Stimulated activated naive CD4-positive, alpha-beta T cell treated with Interleukin-2 at 50 U/mL for 16 hours (primary cell): ENCODE data around the gene FEM1A.
"Not testable (repeated sequence)": the region's sequence is repeated elsewhere in the genome, so short reads cannot be mapped to it uniquely, and the experiment has no call there.

ENCODE experiments used
- DNase-seq: peaks from one replicate; lab custom pipeline; 2025; lab: John Stamatoyannopoulos, UW

FEM1A gene

DNA sequence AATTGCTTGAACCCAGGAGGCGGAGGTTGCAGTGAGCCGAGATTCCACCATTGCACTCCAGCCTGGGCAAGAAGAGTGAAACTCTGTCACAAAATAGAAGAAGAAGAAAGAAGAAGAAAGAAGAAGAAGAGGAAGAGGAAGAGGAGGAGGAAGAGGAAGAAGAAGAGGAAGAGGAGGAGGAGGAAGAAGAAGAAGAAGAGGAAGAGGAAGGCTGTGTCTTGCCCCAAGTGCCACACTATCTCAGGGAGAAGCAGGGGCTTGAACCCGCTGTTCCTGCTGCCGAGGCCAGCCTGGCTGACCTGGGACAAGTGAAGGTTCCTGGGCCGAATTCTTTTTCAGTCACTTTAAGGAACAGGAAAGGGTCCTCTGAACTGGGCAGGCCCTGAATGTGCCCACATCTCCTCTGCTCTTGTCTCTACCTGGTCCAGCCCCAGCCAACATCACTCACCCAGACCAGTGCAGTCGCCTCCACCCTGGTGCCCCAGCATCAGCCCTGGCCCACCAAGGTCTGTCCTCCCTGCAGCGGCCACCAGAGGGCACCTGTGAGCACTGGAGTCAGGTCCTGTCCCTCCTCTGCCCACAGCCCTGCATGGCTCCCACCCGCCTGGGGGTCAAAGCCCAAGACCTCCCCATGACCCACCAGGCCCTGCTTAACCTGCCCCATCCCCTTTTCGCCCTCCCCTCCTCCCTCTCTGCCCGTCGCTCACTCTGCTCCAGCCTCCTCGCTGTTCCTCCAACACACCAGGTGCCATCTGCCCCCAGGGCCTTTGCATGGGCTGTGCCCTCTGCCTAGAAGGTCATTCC lies 20.0 kb downstream of the FEM1A start:
- DNase-seq, result peak; percentile 83

DNA sequence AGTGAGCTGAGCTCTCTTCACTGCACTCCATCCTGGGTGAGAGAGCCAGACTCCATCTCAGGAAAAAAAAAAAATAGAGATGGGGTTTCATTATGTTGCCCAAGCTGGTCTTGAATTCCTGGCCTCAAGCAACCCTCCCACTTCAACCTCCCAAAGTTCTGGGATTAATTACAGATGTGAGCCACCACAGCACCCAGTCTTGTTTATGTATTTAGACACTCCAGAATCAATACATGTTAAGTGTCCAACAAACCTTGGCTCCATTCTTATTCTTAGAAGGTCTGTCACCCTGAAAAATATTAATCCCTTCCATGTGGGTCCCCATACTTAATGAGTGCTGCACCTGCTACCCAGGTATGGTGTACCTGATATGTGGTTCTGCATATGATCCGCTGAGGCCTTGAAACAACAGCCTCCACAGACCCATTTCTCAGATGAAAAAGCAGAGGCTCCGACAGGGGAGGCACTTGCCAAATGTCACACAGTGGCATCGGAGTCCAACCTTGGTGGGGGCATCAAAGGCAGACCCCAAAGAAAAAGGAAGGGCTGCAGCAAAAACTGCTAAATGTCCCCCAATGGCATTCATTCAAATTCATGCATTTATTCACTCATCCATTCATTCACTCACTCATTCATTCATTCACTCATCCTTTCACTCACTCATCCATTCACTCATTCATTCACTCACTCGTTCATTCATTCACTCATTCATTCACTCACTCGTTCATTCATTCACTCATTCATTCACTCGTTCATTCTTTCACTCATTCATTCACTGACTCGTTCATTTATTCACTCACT lies 23.3 kb downstream of the FEM1A start:
- no peak for DNase-seq

DNA sequence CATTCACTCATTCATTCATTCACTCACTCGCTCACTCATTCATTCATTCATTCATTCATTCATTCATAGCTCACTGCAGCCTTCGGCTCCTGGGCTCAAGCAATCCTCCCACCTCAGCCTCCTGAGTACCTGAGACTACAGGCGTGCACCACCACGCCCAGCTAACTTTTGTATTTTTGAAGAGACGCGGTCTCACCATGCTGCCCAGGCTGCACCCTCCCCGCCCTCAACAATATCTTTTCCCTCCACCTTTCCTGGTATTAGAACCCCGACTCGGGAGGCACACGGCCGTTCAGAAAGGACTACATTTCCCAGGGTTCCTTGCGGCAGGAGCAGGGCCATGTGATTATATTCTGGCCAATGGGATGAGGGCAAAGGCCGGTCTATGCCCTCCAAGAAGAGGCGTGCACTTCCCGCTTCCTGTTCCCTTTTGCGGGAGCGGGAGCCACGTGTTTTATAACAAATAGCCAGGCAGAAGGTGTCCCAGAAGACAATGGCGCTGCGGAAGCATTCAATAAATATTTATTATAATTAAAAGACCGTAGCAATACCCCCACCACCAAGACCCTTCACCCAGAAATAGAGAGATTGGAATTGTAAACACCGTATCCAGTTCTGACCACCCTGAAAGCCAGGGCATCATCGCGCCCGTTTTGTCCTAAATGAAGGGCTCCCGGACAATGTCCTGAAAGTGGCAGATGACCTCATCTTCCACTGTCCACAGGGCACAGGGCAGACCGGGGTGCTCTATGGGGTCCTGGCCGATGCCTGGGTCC lies 24.1 kb downstream of the FEM1A start:
- DNase-seq, result peak; percentile 66

DNA sequence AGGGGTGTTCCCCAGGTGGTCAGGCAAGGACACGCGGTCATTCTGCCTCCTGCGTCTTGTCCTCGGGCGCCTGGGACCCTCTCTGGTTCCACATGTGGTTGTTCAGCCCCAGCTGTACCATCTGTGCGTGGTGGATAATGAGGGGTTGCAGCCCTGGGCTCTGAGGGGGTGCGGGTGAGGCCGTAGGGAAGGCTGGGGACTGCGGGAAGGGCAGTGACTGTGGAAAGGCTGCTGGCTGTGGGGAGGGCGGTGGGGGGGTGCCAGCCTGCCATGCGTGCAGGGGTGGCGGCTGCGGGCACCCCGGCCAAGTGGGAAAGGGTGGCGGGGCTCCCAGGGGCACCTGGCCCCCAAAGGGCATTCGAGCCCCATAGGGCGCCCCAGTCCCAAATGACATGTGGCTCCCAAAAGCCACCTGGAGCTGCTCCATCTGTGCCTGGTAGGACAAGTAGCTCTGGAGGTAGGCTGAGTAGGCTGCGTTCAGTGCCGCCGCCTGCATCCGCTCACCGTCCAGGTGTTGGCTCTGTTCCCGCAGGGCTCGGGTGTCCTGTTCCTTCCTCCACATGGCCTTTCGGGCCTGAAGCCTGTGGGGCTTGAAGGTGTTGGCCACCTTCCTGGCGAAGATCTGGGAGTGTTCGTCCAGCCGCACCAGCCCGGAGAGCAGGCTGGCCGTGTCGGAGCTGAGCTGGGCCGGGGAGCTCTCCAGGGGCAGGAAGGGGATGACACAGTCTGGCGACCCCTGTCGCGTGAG lies 24.8 kb downstream of the FEM1A start:
- no peak for DNase-seq

DNA sequence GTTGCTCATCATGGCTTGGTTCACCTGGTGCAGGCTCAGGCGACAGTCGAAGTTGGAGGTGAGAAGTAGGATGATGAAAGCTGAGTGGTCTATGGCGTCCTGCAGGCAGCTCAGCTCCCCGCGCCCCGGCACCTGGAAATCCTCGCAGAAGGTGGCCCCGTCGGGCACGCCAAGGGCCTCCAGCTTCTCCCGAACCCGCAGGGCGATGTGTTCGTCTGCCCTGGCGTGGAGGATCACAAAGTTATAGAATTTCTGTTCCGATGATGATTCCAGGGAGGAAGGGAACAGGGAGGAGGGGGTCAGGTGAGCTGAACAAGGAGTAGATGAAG lies 25.4 kb downstream of the FEM1A start:
- no peak for DNase-seq

DNA sequence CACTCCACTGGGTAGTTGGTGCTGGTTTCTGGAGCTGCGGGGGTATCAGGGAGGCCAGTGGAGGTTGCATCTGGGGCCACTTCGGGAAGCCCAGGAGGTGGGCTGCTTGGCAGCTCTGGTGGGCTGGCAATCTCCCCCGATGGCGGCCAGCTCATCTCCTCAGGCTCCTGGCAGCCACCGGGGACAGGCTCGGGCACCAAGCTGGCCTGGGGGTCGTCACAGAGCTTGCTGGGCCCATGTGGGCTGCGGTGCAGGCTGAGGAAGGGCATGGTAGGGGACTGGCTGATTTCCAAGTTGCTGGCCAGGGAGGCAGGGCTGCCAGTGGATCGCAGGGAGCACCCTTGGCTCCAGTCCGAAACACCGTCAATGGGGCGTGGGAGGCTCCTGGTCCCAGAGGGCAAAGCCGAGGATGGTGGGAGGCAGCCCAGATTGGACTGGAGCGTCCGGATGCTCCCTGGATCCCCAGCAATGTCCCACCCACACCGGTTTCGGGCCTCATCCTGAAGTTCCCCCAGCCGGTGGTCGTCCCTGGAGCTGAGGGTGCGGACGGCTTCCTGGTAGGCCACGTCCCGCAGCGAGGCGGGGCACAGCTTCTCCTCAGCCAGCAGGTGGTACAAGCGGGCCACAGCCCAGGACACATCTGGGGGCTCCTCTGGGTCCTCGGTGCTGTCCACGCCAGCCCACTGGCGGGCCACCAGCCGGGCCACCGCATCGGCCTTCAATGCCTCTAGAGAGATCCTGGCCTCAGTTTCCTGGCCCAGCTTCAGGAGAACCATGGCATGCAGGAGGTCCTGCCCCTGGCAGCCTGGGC lies 26.1 kb downstream of the FEM1A start:
- DNase-seq, result no peak

DNA sequence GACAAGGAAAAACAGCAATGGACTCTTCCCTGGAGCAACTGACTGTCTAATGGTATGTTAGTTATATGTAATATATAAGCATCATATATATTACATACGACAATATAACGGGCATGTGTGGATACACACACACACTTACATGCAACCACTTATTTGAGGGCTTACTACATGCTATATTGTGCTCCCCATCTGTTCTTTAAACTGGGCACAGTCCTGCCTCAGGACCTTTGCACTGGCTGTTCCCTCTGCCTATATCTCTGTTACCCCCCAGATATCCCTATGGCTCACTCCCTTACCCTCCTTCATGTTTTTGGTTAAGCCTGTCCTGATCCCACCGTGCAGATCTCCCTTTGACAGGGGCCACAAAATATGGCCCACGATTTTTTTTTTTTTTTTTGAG lies 29.7 kb downstream of the FEM1A start:
- DNase-seq, result no peak

DNA sequence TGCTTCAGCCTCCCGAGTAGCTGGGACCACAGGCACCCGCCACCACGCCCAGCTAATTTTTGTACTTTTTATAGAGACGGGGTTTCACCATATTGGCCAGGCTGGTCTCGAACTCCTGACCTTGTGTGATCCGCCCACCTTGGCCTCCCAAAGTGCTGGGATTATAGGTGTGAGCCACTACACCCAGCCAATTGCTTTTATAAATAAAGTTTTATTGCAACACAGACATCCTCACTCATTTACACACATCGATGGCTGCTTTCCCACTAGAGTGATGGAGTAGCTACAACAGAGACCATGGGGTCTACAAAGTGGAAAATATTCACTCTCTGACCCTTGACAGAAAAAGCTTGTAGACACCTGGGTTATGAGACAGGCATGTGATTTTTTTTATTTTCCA lies 30.8 kb downstream of the FEM1A start:
- not testable (repeated sequence) for DNase-seq

DNA sequence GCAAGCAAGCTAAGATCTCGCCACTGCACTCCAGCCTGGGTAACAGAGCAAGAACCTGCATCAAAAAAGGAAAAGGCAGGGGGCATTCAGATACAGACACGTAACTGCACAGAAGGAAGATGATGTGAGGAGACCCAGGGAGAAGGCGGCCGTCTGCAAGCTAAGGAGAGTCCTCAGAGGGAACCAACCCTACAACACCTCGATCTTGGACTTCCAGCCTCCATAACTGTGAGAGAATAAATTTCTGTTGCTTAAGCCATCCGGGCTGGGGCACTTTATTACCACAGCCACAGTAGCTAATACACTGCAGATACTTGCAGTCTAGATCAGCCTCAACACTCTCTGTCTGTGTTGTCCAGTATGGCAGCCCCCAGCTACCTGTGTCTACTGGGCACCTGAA lies 32.0 kb downstream of the FEM1A start:
- DNase-seq, result no peak

DNA sequence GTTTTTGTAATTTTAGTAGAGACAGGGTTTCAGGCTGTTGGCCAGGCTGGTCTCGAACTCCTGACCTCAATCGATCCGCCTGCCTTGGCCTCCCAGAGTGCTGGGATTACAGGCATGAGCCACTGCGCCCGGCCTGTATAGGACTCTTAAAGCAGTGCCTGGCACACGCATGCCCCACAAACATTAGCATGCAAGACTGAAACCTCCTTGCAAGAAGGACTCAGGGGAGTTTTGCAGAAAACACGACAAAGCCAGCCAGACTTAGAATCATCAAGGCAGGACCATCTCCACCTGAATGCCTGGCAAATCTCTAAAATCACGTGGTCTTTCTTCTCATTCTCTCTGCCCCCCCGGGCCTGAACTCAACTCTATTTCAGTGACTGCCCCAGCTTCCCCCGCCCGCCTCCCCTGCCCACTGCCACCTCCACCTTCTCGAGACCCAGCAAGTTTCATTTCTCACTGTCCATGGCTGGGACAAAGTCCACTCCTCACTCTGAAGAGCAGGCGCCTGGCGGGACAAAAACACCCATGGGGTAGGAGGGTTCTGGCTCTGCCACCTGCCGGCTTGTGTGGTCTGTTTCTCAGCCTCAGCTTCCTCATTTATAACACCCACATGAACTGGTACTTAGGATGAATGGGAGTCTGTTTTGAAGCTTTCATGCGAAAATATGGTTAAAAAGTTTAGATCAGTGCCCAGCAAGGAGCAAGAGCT lies 37.6 kb downstream of the FEM1A start:
- DNase-seq, result no peak

DNA sequence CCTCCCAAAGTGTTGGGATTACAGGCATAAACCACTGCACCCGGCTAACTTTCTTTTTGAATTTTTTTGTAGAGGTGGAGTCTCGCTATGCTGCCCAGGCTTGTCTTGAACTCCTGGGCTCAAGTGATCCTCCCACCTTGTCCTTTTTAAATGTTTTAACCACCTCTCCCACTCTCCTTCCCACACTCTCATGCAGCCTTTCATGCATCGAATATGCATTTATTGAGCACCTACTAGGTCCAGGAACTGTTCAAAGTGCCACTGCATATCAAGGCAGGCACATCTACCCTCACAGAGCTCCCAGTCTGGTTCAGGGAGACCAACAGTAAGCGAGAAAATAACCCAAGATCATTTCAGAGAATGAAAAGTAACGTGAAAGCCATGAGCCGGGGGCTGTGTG lies 38.8 kb downstream of the FEM1A start:
- no peak for DNase-seq

DNA sequence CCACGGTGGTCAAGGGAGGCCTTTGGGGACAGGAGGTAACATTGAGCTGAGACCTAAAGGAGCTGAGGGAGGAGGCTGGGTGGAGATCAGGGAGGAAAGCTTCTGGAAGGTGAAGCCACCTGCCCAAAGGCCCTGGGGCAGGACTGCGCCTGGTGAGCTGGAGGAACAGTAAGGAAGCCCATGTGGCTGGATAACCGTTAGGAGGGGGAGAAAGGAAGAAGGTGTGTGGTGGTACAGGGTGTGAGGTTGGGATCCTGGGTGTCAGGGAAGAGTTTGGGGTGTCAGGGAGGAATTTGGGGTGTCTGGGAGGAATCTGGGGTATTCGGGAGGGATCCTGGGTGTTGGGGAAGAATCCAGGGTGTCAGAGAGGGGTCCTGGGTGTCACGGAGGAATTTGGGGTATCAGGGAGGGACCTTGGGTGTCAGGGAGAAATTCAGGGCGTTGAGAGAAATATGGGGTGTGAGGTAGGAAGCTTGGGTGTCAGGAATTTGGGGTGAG lies 39.3 kb downstream of the FEM1A start:
- no peak for DNase-seq

DNA sequence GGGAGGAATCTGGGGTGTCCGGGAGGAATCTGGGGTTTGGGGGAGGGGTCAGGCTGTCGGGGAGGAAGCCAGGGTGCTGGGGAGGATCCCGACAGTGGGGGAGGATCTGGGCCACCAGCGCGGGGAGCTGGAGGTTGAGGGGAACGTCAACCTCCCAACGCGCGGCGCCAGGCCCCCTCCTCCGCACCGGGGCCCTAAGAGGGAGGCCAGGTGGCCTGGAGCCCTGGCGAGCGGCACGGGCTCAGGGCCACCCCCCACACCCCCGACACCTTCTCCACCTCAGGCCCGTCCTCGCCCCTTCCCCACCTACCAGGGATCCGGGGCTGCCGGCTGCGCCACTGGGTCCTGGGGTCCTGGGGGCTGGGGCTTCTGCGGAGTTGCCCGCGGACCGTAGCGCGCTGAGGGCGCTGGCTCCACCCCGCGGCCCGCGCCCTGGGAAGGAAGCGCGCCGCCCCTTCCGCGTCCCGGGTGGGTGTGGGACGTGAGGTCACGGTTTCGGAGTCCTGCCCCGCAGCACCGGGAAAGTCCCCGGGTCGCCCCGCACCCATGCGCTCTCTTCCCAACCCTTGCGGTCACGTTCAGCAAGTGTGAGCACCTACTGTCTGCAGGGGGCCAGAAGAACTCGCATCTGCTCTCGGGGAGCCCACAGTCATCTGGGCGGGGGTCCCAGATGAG lies 39.9 kb downstream of the FEM1A start, which contains the start of gene TICAM1:
TSS of gene TICAM1 (minus strand) at position 409 of the 675 bp plus-strand sequence. CDS start 13,335 bp downstream, outside the sequence.
- peak; percentile 81 for DNase-seq

DNA sequence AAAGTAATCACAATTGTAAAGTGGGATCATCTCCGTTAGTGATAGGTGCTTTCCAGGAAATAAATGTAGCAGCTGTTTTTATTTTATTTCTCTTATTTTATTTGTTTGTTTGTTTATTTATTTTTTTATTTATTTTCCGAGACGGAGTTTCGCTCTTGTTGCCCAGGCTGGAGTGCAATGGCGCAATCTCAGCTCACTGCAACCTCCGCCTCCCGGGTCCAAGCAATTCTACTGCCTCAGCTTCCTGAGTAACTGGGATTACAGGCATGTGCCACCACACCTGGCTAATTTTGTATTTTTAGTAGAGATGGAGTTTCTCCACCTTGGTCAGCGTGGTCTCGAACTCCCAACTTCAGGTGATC lies 40.4 kb downstream of the FEM1A start:
- not testable (repeated sequence) for DNase-seq

DNA sequence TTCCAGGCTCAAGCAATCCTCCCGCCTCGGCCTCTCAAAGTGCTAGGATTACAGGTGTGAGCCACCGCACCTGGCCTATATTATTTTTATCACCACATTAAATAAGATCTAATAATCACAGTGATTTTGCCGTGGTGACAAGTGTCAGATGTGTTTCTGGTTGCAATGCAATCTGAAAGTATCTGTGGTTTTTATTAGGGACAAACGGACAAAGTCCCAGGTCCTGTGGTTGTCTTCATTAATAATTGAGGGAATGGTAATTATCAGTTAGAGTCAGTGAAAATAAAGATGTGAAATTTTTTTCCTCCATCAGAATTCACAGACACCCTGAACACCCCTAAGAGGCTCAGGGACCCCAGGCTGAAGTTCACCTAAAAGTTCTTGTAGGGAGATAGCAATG lies 41.2 kb downstream of the FEM1A start:
- DNase-seq, result no peak

DNA sequence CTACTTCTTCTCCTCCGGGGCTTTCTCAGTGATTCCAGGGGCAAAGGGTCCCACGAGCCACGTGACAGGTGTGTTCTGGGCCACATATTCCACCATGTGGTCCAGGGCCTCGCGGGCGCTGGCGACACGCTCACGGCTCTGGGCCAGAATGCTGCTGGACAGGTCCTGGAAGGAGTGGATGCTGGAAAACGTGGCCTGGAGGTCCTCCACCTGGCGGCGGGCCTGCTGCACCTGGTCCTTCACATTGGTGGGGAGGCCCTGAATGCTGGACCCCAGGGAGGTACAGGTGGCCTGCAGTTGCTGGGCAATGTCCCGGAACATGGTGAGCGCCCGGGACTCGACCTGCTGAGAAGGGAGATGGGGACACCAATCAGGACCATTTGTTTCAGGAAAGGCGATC lies 47.7 kb downstream of the FEM1A start:
- DNase-seq, result no peak

DNA sequence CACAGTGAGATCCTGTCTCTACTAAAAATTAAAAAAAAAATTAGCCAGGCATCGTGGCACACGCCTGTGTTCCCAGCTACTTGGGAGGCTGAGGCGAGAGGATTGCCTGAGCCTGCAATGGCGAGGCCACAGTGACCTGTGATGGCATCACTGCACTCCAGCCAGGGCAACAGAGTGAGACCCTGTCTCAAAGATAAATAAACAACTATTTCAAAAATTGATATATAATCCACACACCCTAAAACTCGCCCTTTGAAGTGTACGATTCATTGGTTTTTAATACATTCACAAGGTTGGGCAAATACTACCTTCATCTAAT lies 52.1 kb downstream of the FEM1A start:
- DNase-seq, result no peak

DNA sequence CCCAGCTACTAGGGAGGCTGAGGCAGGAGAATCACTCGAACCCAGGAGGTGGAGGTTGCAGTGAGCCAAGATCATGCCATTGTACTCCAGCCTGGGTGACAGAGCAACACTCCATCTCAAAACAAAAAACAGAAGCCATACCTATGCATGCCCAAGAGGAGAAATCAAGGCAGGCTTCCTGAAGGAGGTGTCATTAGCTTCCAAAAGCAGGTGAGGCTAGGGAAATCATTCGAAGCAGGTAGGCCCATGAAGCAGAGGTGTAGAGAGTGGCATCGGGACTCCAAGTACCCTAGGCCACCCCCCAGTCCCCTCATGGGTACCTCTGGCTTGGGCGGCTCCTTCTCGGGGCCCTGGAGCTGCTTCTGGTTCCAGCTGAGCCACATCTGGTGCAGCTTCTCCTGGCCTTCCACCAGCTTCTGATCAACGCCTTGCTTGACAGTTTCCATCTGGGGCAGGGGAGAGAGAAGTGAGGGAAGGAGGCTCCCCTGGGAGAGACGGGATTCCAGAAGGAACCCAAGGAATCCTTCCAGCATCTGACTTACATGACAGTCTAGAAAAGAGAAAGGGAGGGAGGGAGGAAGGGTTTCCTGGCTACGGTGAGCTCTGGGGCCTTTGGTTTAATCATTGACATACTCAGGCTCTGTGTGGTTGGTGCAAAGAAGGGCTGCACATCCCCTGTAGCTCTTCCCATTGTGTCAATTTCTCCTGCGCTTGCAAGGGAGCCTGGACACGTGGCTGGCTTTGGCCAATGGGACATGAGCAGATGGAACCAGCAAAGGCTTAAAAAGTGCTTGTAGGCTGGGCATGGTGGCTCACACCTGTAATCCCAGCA lies 53.0 kb downstream of the FEM1A start:
- no peak for DNase-seq

DNA sequence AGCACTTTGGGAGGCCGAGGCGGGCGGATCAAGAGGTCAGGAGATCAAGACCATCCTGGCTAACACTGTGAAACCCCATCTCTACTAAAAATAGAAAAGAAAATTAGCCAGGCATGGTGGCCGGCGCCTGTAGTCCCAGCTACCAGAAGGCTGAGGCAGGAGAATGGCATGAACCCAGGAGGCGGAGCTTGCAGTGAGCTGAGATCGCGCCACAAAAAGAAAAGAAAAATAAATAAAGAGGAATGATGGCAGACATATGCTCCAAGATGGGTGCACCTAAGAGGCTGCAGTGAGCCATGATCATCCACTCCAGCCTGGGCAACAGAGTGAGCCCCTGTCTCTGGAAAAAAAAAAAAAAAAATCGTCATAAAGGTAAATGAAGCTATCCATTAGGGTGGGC lies 54.4 kb downstream of the FEM1A start:
- not testable (repeated sequence) for DNase-seq
